ENCODE data around the gene ALDH1B1. TPM values are rescaled to one million over a fixed set of nuclear protein-coding genes. Genes with fewer than 3 reads are reported as not detected.

Gene ALDH1B1
- total RNA-seq, result 1.7 TPM
- 10 to 100 TPM in 1 of 4 donors, 1 to 10 TPM in 3; 8.0 to 11.8 (median 9.4) TPM for polyA plus RNA-seq

DNA sequence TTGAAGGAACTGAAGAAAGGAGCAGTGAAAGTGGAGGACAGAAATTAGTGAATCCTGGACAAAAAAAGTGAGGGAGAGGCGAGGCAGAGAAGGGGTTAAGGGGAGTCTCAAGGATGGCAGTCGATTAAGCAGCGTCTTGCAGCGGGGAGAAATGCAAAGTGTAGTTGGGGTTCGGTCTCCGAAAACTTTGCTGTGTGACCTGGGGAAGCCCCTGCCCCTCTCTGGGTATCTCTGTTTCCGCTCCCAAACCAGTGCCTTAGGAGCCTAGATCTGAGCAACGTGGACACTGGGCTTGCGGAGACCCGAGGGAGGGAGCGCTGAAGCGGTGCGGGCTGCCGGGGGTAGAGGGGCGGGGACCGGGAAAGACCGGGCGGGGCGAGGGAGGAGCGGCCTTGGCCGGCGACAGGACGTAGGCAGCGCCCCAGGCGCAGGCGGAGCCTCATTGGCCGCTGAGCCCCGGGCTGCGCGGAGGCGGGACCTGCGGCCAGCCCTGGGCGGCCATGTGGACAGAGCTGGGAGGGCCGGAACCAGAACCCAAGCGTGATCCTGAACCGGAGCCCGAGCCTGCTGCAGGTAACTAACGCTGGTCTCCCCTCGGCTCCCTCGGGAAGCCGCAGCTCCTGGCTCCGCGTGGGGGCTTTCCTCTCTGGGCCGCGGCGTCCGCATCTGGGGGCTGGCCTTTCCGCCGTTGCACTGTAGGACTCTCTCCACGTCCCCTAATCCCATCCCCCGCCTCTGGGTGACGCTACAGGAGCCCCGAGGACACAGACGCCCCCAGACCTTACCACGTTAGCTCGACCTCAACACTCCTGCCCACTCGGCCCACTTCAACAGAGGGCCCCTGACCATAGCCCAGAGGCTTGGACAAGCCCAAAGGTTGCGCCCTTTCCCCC is at the start of gene ALDH1B1:
ALDH1B1 (plus strand) TSS at position 468 of the 893 bp plus-strand sequence. CDS start 3,047 bp downstream, outside the sequence.
- no peak within 1 kb of the TSS for H3K27ac ChIP-seq (ENCODE audit: insufficient read depth, low read length, poor library complexity, severe bottlenecking)
- H3K4me1 Mint-ChIP-seq, result peaks cover 0 to 29% (median 15%) of the 10 kb centered on the region in 4 donors
- peak within 1 kb of the TSS; percentile 84 to 96 (median 94) for H3K4me3 Mint-ChIP-seq
- DNase-seq (peak; percentile 36 to 77 (median 57)), ATAC-seq (ENCODE audit: low read depth in 2 of 2) (peak; percentile 88)
- peaks cover 10% of the 10 kb centered on the region for H3K36me3 ChIP-seq (ENCODE audit: control insufficient read depth, insufficient read depth, low read length)
- H3K27me3 ChIP-seq (ENCODE audit: control insufficient read depth, insufficient read depth, low read length), result no peaks in the 10 kb centered on the region
- H3K4me3 ChIP-seq (ENCODE audit: low read depth, low read length), result peak within 1 kb of the TSS; percentile 73
- peak within 1 kb of the TSS; percentile 89 to 95 (median 94) for H3K27ac Mint-ChIP-seq
- H3K9me3 ChIP-seq (ENCODE audit: control insufficient read depth in 2 of 2, low read length in 2 of 2), result no peaks in the 10 kb centered on the region
- peaks cover 8% of the 10 kb centered on the region for H3K27me3 Mint-ChIP-seq
- no peaks in the 10 kb centered on the region for H3K9me3 Mint-ChIP-seq
- peaks cover 14% of the 10 kb centered on the region for H3K4me1 ChIP-seq (ENCODE audit: control insufficient read depth, insufficient read depth, low read length, poor library complexity, severe bottlenecking)
- peaks cover 18% of the 10 kb centered on the region for H3K36me3 Mint-ChIP-seq

DNA sequence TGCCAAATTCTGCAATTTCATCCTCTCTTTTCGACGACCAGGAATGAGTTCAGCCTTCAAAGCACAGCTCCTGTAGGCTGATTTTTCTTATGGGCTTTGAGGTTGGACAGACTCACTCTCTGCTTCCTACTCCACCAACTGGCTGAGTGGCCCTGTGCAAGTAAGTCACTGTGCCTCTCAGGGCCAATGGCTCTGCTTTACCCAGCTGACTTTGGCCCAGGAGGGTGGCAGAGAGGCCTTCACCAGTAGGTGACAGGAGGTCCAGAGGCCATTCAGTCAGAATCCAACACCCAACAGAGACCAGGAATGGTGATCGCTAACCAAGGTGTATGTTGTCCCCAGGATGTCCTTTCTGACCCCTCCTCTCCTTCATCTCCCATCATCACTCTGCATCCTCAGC is 49.5 kb upstream of the ALDH1B1 start:
- no peak for ATAC-seq (ENCODE audit: low read depth in 2 of 2)
- H3K4me1 Mint-ChIP-seq, result no peaks in the 10 kb centered on the region
- DNase-seq, result no peak
- Histone ChIP-seq H3K4me3 (ENCODE audit: low read depth, low read length) (no peak overlapping the region), H3K9me3 (ENCODE audit: control insufficient read depth in 2 of 2, low read length in 2 of 2) (no peaks in the 10 kb centered on the region), H3K27me3 (ENCODE audit: control insufficient read depth, insufficient read depth, low read length) (no peaks in the 10 kb centered on the region), H3K36me3 (ENCODE audit: control insufficient read depth, insufficient read depth, low read length) (no peaks in the 10 kb centered on the region), H3K27ac (ENCODE audit: insufficient read depth, low read length, poor library complexity, severe bottlenecking) (no peak overlapping the region), H3K4me1 (ENCODE audit: control insufficient read depth, insufficient read depth, low read length, poor library complexity, severe bottlenecking) (no peaks in the 10 kb centered on the region)
- no peaks in the 10 kb centered on the region for H3K36me3 Mint-ChIP-seq
- peaks cover 0 to 2% (median 0%) of the 10 kb centered on the region in 7 donors for H3K9me3 Mint-ChIP-seq
- peaks cover 5% of the 10 kb centered on the region for H3K27me3 Mint-ChIP-seq
- H3K4me3 Mint-ChIP-seq, result no peak overlapping the region
- H3K27ac Mint-ChIP-seq, result no peak overlapping the region

DNA sequence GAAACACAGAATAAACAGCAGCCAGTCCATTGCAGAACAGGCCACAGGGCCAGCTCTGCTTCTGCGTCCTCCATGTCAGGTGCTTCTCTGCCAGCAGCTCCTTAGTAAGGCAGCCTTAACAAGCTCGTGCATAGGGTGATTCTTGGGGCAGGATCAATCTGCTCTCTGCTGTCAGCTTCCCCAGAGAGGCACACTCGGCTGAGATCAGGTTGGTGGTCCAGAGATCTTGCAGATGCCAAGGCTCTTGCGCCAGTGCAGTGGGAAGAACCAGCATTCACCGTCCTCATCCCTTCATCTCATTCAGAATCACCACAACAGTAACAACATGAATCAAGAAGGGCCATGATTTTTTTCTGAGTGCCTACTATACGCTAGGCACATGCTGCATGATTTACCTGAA is 49.0 kb upstream of the ALDH1B1 start:
- no peak overlapping the region for H3K4me3 Mint-ChIP-seq
- H3K27ac Mint-ChIP-seq, result no peak overlapping the region
- H3K27me3 Mint-ChIP-seq, result peaks cover 5% of the 10 kb centered on the region
- Histone ChIP-seq H3K36me3 (ENCODE audit: control insufficient read depth, insufficient read depth, low read length) (no peaks in the 10 kb centered on the region), H3K9me3 (ENCODE audit: control insufficient read depth in 2 of 2, low read length in 2 of 2) (no peaks in the 10 kb centered on the region), H3K27me3 (ENCODE audit: control insufficient read depth, insufficient read depth, low read length) (no peaks in the 10 kb centered on the region), H3K4me1 (ENCODE audit: control insufficient read depth, insufficient read depth, low read length, poor library complexity, severe bottlenecking) (no peaks in the 10 kb centered on the region), H3K4me3 (ENCODE audit: low read depth, low read length) (no peak overlapping the region), H3K27ac (ENCODE audit: insufficient read depth, low read length, poor library complexity, severe bottlenecking) (no peak overlapping the region)
- no peaks in the 10 kb centered on the region for H3K4me1 Mint-ChIP-seq
- ATAC-seq (ENCODE audit: low read depth in 2 of 2) (no peak), DNase-seq (no peak)
- peaks cover 0 to 2% (median 0%) of the 10 kb centered on the region in 7 donors for H3K9me3 Mint-ChIP-seq
- H3K36me3 Mint-ChIP-seq, result no peaks in the 10 kb centered on the region

DNA sequence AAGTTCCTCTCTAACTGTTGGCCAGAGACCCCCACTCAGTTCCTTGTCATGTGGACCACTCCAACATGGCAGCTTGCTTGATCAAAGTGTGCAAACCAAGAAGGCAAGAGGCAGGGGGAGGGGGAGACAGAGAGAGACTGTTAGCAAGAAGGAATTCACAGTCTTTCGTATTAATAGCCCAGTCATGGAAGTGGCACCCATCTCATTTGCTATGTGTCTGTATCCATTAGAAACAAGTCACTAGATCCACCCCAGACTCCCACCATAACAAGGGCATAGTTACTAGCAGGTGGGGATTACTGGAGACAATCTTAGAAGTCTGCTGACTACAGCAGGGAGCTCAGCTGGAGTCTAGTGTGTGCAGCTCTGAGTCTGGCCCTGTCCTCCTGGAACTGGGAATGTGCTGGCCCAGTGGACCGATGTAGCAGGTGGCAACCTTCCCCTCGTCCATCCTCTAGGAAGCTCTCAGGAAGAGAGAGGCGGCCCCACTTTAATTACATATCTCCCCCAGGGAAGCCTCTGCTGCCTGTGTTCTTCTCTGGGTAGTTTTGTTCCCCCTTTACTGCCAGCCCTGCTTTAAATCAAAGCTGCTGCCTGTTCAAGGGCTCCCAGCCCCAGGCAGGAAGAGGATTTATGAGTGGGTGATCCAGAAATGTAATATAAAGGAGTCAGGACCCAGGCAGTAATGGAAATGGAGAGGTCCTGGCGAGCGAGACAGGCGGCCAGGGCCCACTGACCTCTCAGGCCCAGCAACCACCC is 47.8 kb upstream of the ALDH1B1 start:
- Mint-ChIP-seq H3K27me3 (peaks cover 14% of the 10 kb centered on the region), H3K36me3 (no peaks in the 10 kb centered on the region), H3K4me1 (no peaks in the 10 kb centered on the region), H3K4me3 (no peak overlapping the region), H3K9me3 (peaks cover 0 to 2% (median 0%) of the 10 kb centered on the region in 7 donors), H3K27ac (no peak overlapping the region)
- ATAC-seq (ENCODE audit: low read depth in 2 of 2) (no peak), DNase-seq (no peak)
- Histone ChIP-seq H3K27ac (ENCODE audit: insufficient read depth, low read length, poor library complexity, severe bottlenecking) (no peak overlapping the region), H3K36me3 (ENCODE audit: control insufficient read depth, insufficient read depth, low read length) (no peaks in the 10 kb centered on the region), H3K27me3 (ENCODE audit: control insufficient read depth, insufficient read depth, low read length) (no peaks in the 10 kb centered on the region), H3K4me1 (ENCODE audit: control insufficient read depth, insufficient read depth, low read length, poor library complexity, severe bottlenecking) (no peaks in the 10 kb centered on the region), H3K4me3 (ENCODE audit: low read depth, low read length) (no peak overlapping the region), H3K9me3 (ENCODE audit: control insufficient read depth in 2 of 2, low read length in 2 of 2) (no peaks in the 10 kb centered on the region)

DNA sequence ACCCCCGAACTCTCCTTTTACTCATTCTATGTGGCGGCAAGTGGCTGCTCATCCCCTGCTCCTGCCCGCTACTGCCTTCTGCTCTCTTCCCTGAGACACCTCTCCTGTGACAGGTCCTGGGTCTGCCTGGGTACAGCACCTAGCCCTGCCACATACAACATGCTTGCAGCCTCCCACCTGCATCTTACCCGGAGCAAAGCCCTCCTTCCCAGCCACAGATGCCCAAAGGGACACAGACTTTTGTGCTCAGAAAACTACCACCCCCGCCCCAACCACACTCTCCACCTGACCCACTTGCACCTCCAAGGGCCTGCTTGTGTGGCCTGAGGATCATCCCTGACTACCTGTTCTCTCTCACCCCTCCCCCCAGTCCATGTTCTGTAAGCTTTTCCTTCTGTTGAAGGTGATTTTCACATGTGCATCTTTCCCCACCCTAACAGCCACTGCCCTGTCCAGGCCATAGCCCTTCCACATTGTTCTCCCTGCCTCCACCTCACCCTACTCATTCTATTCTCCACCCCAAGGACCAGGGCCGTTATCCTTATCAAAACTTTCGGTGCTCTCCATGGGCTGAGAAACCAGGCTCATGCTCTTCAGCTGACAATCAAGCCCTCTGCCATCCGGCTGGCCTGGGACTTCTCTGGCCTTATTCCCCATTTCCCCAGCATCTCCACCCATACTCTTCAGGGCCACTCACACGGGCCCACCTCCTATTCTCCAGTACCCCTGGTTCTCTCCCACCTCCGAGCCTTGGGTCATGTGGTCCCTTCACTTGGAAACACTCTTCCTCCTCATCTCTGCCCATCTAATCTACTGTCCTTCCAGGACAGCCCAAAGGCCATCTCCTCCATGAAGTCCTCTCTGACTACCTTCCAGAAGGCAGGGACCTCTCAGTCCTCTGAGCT is 46.4 kb upstream of the ALDH1B1 start:
- no peaks in the 10 kb centered on the region for H3K4me1 Mint-ChIP-seq
- no peaks in the 10 kb centered on the region for H3K9me3 ChIP-seq (ENCODE audit: control insufficient read depth in 2 of 2, low read length in 2 of 2)
- no peaks in the 10 kb centered on the region for H3K36me3 Mint-ChIP-seq
- no peak overlapping the region for H3K4me3 Mint-ChIP-seq
- no peak overlapping the region for H3K4me3 ChIP-seq (ENCODE audit: low read depth, low read length)
- ATAC-seq (ENCODE audit: low read depth in 2 of 2) (no peak), DNase-seq (no peak)
- H3K27me3 ChIP-seq (ENCODE audit: control insufficient read depth, insufficient read depth, low read length), result no peaks in the 10 kb centered on the region
- peak overlapping the region in 1 of 3 donors; percentile 25 for H3K27ac Mint-ChIP-seq
- peaks cover 14% of the 10 kb centered on the region for H3K27me3 Mint-ChIP-seq
- no peaks in the 10 kb centered on the region for H3K4me1 ChIP-seq (ENCODE audit: control insufficient read depth, insufficient read depth, low read length, poor library complexity, severe bottlenecking)
- no peaks in the 10 kb centered on the region for H3K36me3 ChIP-seq (ENCODE audit: control insufficient read depth, insufficient read depth, low read length)
- H3K27ac ChIP-seq (ENCODE audit: insufficient read depth, low read length, poor library complexity, severe bottlenecking), result no peak overlapping the region
- H3K9me3 Mint-ChIP-seq, result peaks cover 0 to 2% (median 0%) of the 10 kb centered on the region in 7 donors

DNA sequence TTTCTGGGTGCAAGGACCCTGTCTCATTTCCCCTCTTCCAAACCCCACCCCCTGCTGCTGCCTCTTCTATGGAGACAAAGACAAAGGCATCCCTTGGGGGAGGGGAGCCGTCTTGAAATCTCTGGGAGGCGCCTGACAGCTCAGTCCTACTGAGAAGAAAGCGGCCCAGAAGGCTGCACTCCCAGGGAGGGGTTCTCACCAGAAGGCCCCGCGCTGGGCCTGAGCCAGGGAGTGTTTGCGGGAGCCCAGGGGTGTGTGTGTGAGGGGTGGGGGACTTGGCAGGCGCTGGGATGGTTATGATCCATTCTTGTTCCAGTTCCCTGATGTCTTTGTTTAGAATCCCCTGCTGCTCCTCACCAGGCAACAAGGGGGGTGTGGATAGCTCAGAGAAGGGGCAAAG is 45.7 kb upstream of the ALDH1B1 start:
- DNase-seq (no peak), ATAC-seq (ENCODE audit: low read depth in 2 of 2) (no peak)
- Histone ChIP-seq H3K9me3 (ENCODE audit: control insufficient read depth in 2 of 2, low read length in 2 of 2) (no peaks in the 10 kb centered on the region), H3K4me3 (ENCODE audit: low read depth, low read length) (no peak overlapping the region), H3K4me1 (ENCODE audit: control insufficient read depth, insufficient read depth, low read length, poor library complexity, severe bottlenecking) (no peaks in the 10 kb centered on the region), H3K36me3 (ENCODE audit: control insufficient read depth, insufficient read depth, low read length) (no peaks in the 10 kb centered on the region), H3K27me3 (ENCODE audit: control insufficient read depth, insufficient read depth, low read length) (no peaks in the 10 kb centered on the region), H3K27ac (ENCODE audit: insufficient read depth, low read length, poor library complexity, severe bottlenecking) (no peak overlapping the region)
- Mint-ChIP-seq H3K27ac (no peak overlapping the region), H3K9me3 (peaks cover 0 to 2% (median 0%) of the 10 kb centered on the region in 7 donors), H3K4me3 (no peak overlapping the region), H3K27me3 (peaks cover 14% of the 10 kb centered on the region), H3K4me1 (no peaks in the 10 kb centered on the region), H3K36me3 (no peaks in the 10 kb centered on the region)

DNA sequence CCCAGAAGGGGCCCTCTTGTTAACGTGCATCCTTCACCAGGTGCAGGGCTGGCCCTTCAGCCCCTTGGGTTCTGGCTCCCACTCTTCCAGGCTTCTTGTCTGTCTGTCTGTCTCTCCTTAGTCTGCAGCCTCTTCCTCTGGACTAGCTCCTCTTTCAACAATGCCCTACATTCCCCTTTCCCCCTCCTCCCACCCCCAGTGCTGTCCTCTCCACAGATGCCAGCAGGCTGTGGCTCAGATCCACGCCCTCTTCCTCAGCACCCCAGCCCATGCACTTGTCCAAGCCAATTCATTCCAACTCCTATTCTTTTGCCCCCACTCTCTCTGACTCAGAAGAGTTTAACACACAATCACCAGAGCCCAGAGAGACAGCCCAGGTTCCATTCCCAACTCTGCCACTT is 45.2 kb upstream of the ALDH1B1 start:
- Histone ChIP-seq H3K9me3 (ENCODE audit: control insufficient read depth in 2 of 2, low read length in 2 of 2) (no peaks in the 10 kb centered on the region), H3K27me3 (ENCODE audit: control insufficient read depth, insufficient read depth, low read length) (no peaks in the 10 kb centered on the region), H3K4me3 (ENCODE audit: low read depth, low read length) (no peak overlapping the region), H3K36me3 (ENCODE audit: control insufficient read depth, insufficient read depth, low read length) (no peaks in the 10 kb centered on the region), H3K27ac (ENCODE audit: insufficient read depth, low read length, poor library complexity, severe bottlenecking) (no peak overlapping the region), H3K4me1 (ENCODE audit: control insufficient read depth, insufficient read depth, low read length, poor library complexity, severe bottlenecking) (no peaks in the 10 kb centered on the region)
- H3K27me3 Mint-ChIP-seq, result peaks cover 14% of the 10 kb centered on the region
- H3K36me3 Mint-ChIP-seq, result no peaks in the 10 kb centered on the region
- no peak overlapping the region for H3K27ac Mint-ChIP-seq
- no peak for DNase-seq
- peaks cover 0 to 2% (median 0%) of the 10 kb centered on the region in 7 donors for H3K9me3 Mint-ChIP-seq
- no peaks in the 10 kb centered on the region for H3K4me1 Mint-ChIP-seq
- no peak overlapping the region for H3K4me3 Mint-ChIP-seq
- no peak for ATAC-seq (ENCODE audit: low read depth in 2 of 2)
